AG09309 (cell line): Measurements from ENCODE around the gene TMEM108.
A peak's percentile ranks its signal among the peaks of the same experiment; 100 is the strongest.

ENCODE experiments used
- DNase-seq: peaks from one replicate; pipeline ENCODE4 v3.0.0-alpha.2; 2010; ENCODE audit warnings: low read depth
- H3K4me3 ChIP-seq: 2 replicates; pipeline ENCODE4 v1.5.1; 2011; ENCODE audit warnings: mild to moderate bottlenecking, low read depth, low read length, moderate library complexity; ENCODE audit not compliant: control insufficient read depth
- CTCF ChIP-seq: IDR thresholded peaks from 2 replicates; pipeline ENCODE4 v1.5.1; 2011; ENCODE audit warnings: mild to moderate bottlenecking, low read depth, low read length, inconsistent platforms; ENCODE audit not compliant: insufficient read depth, control insufficient read depth; ENCODE audit errors: missing control alignments

TMEM108 gene

DNA sequence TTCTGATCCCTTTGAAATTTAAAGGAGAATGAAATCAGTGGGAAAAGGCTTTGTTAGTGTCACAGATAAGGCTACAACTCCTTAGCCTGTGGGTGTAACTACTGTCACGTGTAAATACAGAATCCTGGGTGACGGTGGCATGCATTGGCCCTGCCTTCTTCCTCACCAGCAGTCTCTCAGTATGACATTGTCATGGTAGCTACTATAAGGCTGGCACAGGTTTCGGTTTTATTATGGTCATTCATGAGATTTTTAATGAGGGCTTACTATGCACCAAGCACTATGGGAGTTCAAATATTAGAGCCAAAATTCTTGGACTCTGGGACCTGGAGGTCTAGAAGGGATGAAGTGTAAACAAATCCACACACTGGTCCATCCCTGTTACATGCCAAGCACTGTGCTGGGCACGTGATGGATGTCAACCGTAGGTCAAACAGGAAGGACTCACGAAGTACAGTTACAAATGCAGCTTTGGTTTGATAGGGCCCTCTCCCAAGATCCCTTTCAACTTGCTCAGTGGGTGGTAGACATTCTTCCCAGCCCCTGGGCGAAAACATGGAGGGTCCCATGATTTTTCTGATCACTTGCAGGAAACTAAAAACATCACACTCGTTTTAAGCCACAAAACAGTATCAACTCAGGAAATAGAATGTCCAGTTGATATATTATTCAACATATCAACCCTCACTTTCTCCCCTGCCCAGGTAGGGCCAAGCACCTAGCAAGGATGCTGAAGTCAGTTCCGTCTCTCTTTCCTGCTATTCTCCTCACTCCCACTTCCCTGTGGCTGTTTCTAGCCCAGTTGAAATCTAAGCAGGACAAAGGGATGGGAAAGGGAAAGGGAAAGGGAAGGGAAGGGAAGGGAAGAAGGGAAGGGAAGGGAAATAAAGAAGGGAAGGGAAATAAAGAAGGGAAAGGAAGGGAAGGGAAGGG, 387.0 kb downstream of the TMEM108 start:
- no peak for TF ChIP-seq CTCF
- H3K4me3 ChIP-seq = no peak overlapping the region
- DNase-seq = no peak

- no peak overlapping the region for H3K4me3 ChIP-seq
- TF ChIP-seq CTCF = no peak
- no peak for DNase-seq
These were observed 387.7 kb downstream of the TMEM108 start for GRCh38 chr3:133425898-133426297.

DNA sequence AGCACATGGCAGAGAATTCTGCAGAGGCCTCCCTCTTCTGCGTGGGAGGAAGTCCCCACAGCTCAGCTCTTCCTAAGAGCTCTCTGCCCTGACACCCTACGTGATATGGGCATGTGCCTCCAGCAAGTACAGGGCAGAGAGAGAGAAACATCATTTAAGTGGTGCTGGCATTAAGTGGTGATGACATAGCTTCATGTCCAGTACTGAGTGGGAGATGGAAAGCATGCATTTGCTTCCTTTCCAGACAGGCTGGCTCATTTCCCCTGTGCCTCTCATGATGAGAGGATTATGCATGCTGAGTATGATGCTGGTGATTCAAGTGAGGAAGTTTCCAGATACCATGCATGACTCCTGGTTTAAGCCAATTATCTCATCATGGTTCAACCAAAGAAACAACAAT, 388.5 kb downstream of the TMEM108 start:
- peak; percentile 52 for DNase-seq
- H3K4me3 ChIP-seq = no peak overlapping the region
- TF ChIP-seq CTCF = no peak

GRCh38 chr3:133428552-133428951, 390.4 kb downstream of the TMEM108 start:
- no peak for TF ChIP-seq CTCF

DNA sequence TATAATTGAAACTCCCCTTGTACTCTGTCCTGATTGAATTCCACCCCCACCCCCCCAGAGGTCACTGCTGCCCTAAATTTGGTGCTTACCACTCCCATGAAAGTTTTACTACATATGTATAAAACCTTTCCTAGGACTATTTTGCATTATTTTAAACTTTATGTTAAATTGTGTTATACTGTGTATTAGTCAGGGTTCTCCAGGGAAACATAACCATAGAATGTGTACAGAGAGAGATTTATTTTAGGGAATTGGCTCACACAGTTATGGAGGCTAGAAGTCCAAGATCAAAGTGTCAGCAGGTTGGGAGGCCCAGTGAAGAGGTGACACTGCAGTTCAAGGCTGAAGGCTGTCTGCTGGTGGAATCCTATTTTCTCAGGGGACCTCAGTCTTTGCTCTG, 390.9 kb downstream of the TMEM108 start:
- no peak for DNase-seq
- TF ChIP-seq CTCF = no peak
- no peak overlapping the region for H3K4me3 ChIP-seq

More at GRCh38 chr3:133428552-133428951, 390.4 kb downstream of the TMEM108 start:
- H3K4me3 ChIP-seq = no peak overlapping the region
- no peak for DNase-seq

DNA sequence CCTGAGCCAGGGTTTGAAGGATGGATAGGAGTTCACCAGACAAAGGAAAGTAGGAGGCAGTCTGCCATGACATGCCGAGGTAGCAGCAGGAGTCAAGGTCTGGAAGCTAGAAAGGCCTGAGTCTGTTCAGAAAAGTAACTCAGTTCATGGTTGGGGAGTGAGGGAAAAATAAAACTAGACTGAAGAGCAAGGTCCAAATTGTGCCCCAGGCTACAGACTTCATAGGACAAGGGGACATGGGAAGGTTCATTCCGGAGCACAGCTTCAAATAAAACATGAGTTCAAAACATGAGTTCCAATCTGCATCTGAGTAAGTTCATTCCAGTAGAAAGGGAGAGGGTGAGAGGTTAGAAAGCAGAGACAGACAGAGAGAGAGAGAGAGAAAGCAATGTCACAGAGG, 401.4 kb downstream of the TMEM108 start:
- no peak for DNase-seq
- no peak overlapping the region for H3K4me3 ChIP-seq
- TF ChIP-seq CTCF = no peak

DNA sequence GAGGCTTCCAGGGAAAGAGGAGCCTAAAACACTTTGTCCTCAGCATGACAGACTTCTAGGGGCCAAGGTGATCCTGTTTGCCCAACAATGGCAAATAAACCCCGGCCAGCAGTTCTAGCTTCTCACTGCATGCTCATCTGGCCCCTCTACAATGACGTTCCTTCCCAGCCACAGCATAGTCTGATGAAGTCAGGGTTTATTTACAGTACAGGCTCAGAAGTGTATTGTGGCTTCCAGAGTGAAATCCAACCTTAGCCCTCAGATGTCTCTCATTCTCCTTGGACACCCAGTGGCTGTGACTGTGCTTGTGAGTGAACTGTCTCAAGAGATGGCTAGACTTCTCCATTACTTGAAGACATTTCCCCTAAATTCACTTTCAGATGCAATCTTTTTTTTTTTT, 402.5 kb downstream of the TMEM108 start:
- no peak for DNase-seq
- no peak for TF ChIP-seq CTCF
- no peak overlapping the region for H3K4me3 ChIP-seq
